Measurements from ENCODE around the gene UBR1. TPM values are rescaled to one million over a fixed set of nuclear protein-coding genes. Genes with fewer than 3 reads are reported as not detected.
"Not testable (repeated sequence)": the region's sequence is repeated elsewhere in the genome, so short reads cannot be mapped to it uniquely, and the experiment has no call there.

UBR1 gene
- total and polyA plus RNA-seq, 2 donors (not counting 1 experiment from before 2014, with no cell fraction given) = 18.2 to 45.6 TPM

GRCh38 chr15:43042885-43043284, 63.0 kb downstream of the UBR1 start:
- H4K20me1 ChIP-seq (ENCODE audit: control insufficient read depth, extremely low read depth, insufficient read depth, low read length) = no peaks in the 10 kb centered on the region
- no peaks in the 10 kb centered on the region for H3K9me3 ChIP-seq (ENCODE audit: control insufficient read depth, insufficient read depth, low read depth, low read length)
- no peaks in the 10 kb centered on the region for H3K79me2 ChIP-seq (ENCODE audit: control insufficient read depth, insufficient read depth, low read length)
- peaks cover 2% of the 10 kb centered on the region for H3K36me3 ChIP-seq (ENCODE audit: control insufficient read depth, insufficient read depth, low read length)
- no peak overlapping the region for H3K4me3 ChIP-seq (replicated peaks in 1 of 4; ENCODE audit: control extremely low read depth in 1 of 4, insufficient read depth in 1 of 4, low read depth in 3 of 4, low read length in 4 of 4)
- H3K27ac ChIP-seq (ENCODE audit: insufficient read depth, low read length) = no peak overlapping the region
- no peak overlapping the region for H3K4me2 ChIP-seq (ENCODE audit: extremely low read depth, insufficient read depth, low read length)
- H3K4me1 ChIP-seq (ENCODE audit: control insufficient read depth, extremely low read depth, insufficient read depth, low read length) = no peaks in the 10 kb centered on the region
- no peaks in the 10 kb centered on the region for H3K27me3 ChIP-seq (ENCODE audit: control insufficient read depth, insufficient read depth, low read length)
- no peak for TF ChIP-seq CTCF (conservative IDR thresholded peaks at IDR 0.05 in 1 of 2, IDR thresholded peaks at IDR 0.05 in 1 of 2; ENCODE audit: low read depth in 1 of 2, low read length in 2 of 2)
- TF ChIP-seq EZH2 (IDR thresholded peaks at IDR 0.05; ENCODE audit: low read length, missing control alignments) = no peak
- no peak overlapping the region for H2AFZ ChIP-seq (ENCODE audit: low read length)
- no peak overlapping the region for H3K9ac ChIP-seq (ENCODE audit: insufficient read depth, low read length)
- no peak for DNase-seq (ENCODE audit: low read depth in 2 of 2)

- not testable (repeated sequence) for H3K9ac ChIP-seq (ENCODE audit: insufficient read depth, low read length); H3K79me2 ChIP-seq (ENCODE audit: control insufficient read depth, insufficient read depth, low read length); H4K20me1 ChIP-seq (ENCODE audit: control insufficient read depth, extremely low read depth, insufficient read depth, low read length); H3K4me1 ChIP-seq (ENCODE audit: control insufficient read depth, extremely low read depth, insufficient read depth, low read length); H3K4me3 ChIP-seq (replicated peaks in 1 of 4; ENCODE audit: control extremely low read depth in 1 of 4, insufficient read depth in 1 of 4, low read depth in 3 of 4, low read length in 4 of 4); H3K27me3 ChIP-seq (ENCODE audit: control insufficient read depth, insufficient read depth, low read length); H3K36me3 ChIP-seq (ENCODE audit: control insufficient read depth, insufficient read depth, low read length); DNase-seq (ENCODE audit: low read depth in 2 of 2); H2AFZ ChIP-seq (ENCODE audit: low read length); H3K27ac ChIP-seq (ENCODE audit: insufficient read depth, low read length); H3K4me2 ChIP-seq (ENCODE audit: extremely low read depth, insufficient read depth, low read length); H3K9me3 ChIP-seq (ENCODE audit: control insufficient read depth, insufficient read depth, low read depth, low read length)
Measured at GRCh38 chr15:43041085-43041484, 64.8 kb downstream of the UBR1 start.

- not testable (repeated sequence) for H3K9ac ChIP-seq (ENCODE audit: insufficient read depth, low read length); H3K4me3 ChIP-seq (replicated peaks in 1 of 4; ENCODE audit: control extremely low read depth in 1 of 4, insufficient read depth in 1 of 4, low read depth in 3 of 4, low read length in 4 of 4); H3K9me3 ChIP-seq (ENCODE audit: control insufficient read depth, insufficient read depth, low read depth, low read length); H2AFZ ChIP-seq (ENCODE audit: low read length); H3K27me3 ChIP-seq (ENCODE audit: control insufficient read depth, insufficient read depth, low read length); H4K20me1 ChIP-seq (ENCODE audit: control insufficient read depth, extremely low read depth, insufficient read depth, low read length); H3K27ac ChIP-seq (ENCODE audit: insufficient read depth, low read length); DNase-seq (ENCODE audit: low read depth in 2 of 2); H3K4me1 ChIP-seq (ENCODE audit: control insufficient read depth, extremely low read depth, insufficient read depth, low read length); H3K4me2 ChIP-seq (ENCODE audit: extremely low read depth, insufficient read depth, low read length); H3K36me3 ChIP-seq (ENCODE audit: control insufficient read depth, insufficient read depth, low read length); H3K79me2 ChIP-seq (ENCODE audit: control insufficient read depth, insufficient read depth, low read length)
Measured at GRCh38 chr15:43035240-43035639, 70.6 kb downstream of the UBR1 start.

GRCh38 chr15:43029476-43029875, 76.4 kb downstream of the UBR1 start:
- peaks cover 2% of the 10 kb centered on the region for H3K36me3 ChIP-seq (ENCODE audit: control insufficient read depth, insufficient read depth, low read length)
- H3K27me3 ChIP-seq (ENCODE audit: control insufficient read depth, insufficient read depth, low read length) = no peaks in the 10 kb centered on the region
- H3K27ac ChIP-seq (ENCODE audit: insufficient read depth, low read length) = no peak overlapping the region
- no peaks in the 10 kb centered on the region for H4K20me1 ChIP-seq (ENCODE audit: control insufficient read depth, extremely low read depth, insufficient read depth, low read length)
- TF ChIP-seq CTCF (conservative IDR thresholded peaks at IDR 0.05 in 1 of 2, IDR thresholded peaks at IDR 0.05 in 1 of 2; ENCODE audit: low read depth in 1 of 2, low read length in 2 of 2) = no peak
- TF ChIP-seq EZH2 (IDR thresholded peaks at IDR 0.05; ENCODE audit: low read length, missing control alignments) = no peak
- H3K4me2 ChIP-seq (ENCODE audit: extremely low read depth, insufficient read depth, low read length) = no peak overlapping the region
- H3K9ac ChIP-seq (ENCODE audit: insufficient read depth, low read length) = no peak overlapping the region
- H3K4me3 ChIP-seq (replicated peaks in 1 of 4; ENCODE audit: control extremely low read depth in 1 of 4, insufficient read depth in 1 of 4, low read depth in 3 of 4, low read length in 4 of 4) = no peak overlapping the region
- no peaks in the 10 kb centered on the region for H3K4me1 ChIP-seq (ENCODE audit: control insufficient read depth, extremely low read depth, insufficient read depth, low read length)
- H2AFZ ChIP-seq (ENCODE audit: low read length) = no peak overlapping the region
- DNase-seq (ENCODE audit: low read depth in 2 of 2) = no peak
- no peaks in the 10 kb centered on the region for H3K9me3 ChIP-seq (ENCODE audit: control insufficient read depth, insufficient read depth, low read depth, low read length)
- no peaks in the 10 kb centered on the region for H3K79me2 ChIP-seq (ENCODE audit: control insufficient read depth, insufficient read depth, low read length)
